Activated CD4-positive, alpha-beta T cell treated with anti-CD3 and anti-CD28 coated beads, Interleukin-2, amount 50 U/mL, for 16 hours (primary cell): ENCODE data around the gene PPP1R8.
A peak's percentile ranks its signal among the peaks of the same experiment; 100 is the strongest.

Experiments used
- DNase-seq: peaks from one replicate; pipeline ENCODE4 v3.0.0-alpha.2; 2020

The PPP1R8 gene

GRCh38 chr1:27872802-27873551 lies 42.4 kb downstream of the PPP1R8 start:
- DNase-seq, result peak; percentile 32

- DNase-seq, result peak; percentile 20
Observed at GRCh38 chr1:27873671-27874384, 43.2 kb downstream of the PPP1R8 start.

- DNase-seq, result no peak
Observed at GRCh38 chr1:27876341-27877114, 45.9 kb downstream of the PPP1R8 start.

GRCh38 chr1:27877115-27877416 lies 46.5 kb downstream of the PPP1R8 start:
- no peak for DNase-seq

GRCh38 chr1:27878039-27878438 lies 47.5 kb downstream of the PPP1R8 start:
- no peak for DNase-seq

- DNase-seq, result no peak
Observed at GRCh38 chr1:27878787-27879335, 48.3 kb downstream of the PPP1R8 start.

GRCh38 chr1:27879374-27880082 lies 48.9 kb downstream of the PPP1R8 start:
- DNase-seq, result no peak

- no peak for DNase-seq
Observed at GRCh38 chr1:27882543-27882903, 51.9 kb downstream of the PPP1R8 start.

GRCh38 chr1:27883536-27883935 lies 53.0 kb downstream of the PPP1R8 start:
- DNase-seq, result no peak

GRCh38 chr1:27884006-27884954 lies 53.7 kb downstream of the PPP1R8 start:
- no peak for DNase-seq

GRCh38 chr1:27885114-27885528 lies 54.5 kb downstream of the PPP1R8 start:
- DNase-seq, result no peak

- DNase-seq, result no peak
Observed at GRCh38 chr1:27885621-27886352, 55.2 kb downstream of the PPP1R8 start.

GRCh38 chr1:27886353-27886679 lies 55.7 kb downstream of the PPP1R8 start:
- DNase-seq, result no peak

GRCh38 chr1:27886744-27887143 lies 56.2 kb downstream of the PPP1R8 start:
- DNase-seq, result no peak

- DNase-seq, result peak; percentile 81
Observed at GRCh38 chr1:27887215-27888021, 56.8 kb downstream of the PPP1R8 start.

- DNase-seq, result no peak
Observed at GRCh38 chr1:27889506-27889905, 58.9 kb downstream of the PPP1R8 start.

GRCh38 chr1:27891196-27891889 lies 60.8 kb downstream of the PPP1R8 start:
- DNase-seq, result peak; percentile 74

- DNase-seq, result no peak
Observed at GRCh38 chr1:27894521-27894920, 63.9 kb downstream of the PPP1R8 start.
